Inferior parietal cortex (tissue), 1 donor: ENCODE data around the gene WDR4.
"Not testable (repeated sequence)": the region's sequence is repeated elsewhere in the genome, so short reads cannot be mapped to it uniquely, and the experiment has no call there.

Experiments
- DNase-seq: peaks from one replicate; pipeline ENCODE4 v3.0.0-alpha.2; 2016; ENCODE audit errors: extremely low spot score

Gene WDR4

GRCh38 chr21:42815217-42815616 lies 64.1 kb downstream of the WDR4 start:
- no peak for DNase-seq

- DNase-seq = not testable (repeated sequence)
Observed at GRCh38 chr21:42812528-42813241, 66.7 kb downstream of the WDR4 start.

GRCh38 chr21:42811960-42812359 lies 67.4 kb downstream of the WDR4 start:
- no peak for DNase-seq

- DNase-seq = no peak
Observed at GRCh38 chr21:42809577-42810475, 69.5 kb downstream of the WDR4 start.

- DNase-seq = no peak
Observed at GRCh38 chr21:42809171-42809570, 70.2 kb downstream of the WDR4 start.

GRCh38 chr21:42807938-42808613 lies 71.3 kb downstream of the WDR4 start:
- DNase-seq = no peak

- not testable (repeated sequence) for DNase-seq
Observed at GRCh38 chr21:42807293-42807895, 71.9 kb downstream of the WDR4 start.

GRCh38 chr21:42806509-42807140 lies 72.7 kb downstream of the WDR4 start:
- DNase-seq = no peak

- DNase-seq = not testable (repeated sequence)
Observed at GRCh38 chr21:42801616-42802015, 77.7 kb downstream of the WDR4 start.

- no peak for DNase-seq
Observed at GRCh38 chr21:42799948-42800347, 79.4 kb downstream of the WDR4 start.

GRCh38 chr21:42799516-42799915 lies 79.8 kb downstream of the WDR4 start:
- DNase-seq = no peak
